ENCODE data around the gene PRKAR2B.
"Not testable (repeated sequence)": the region's sequence is repeated elsewhere in the genome, so short reads cannot be mapped to it uniquely, and the experiment has no call there.

The PRKAR2B gene

DNA sequence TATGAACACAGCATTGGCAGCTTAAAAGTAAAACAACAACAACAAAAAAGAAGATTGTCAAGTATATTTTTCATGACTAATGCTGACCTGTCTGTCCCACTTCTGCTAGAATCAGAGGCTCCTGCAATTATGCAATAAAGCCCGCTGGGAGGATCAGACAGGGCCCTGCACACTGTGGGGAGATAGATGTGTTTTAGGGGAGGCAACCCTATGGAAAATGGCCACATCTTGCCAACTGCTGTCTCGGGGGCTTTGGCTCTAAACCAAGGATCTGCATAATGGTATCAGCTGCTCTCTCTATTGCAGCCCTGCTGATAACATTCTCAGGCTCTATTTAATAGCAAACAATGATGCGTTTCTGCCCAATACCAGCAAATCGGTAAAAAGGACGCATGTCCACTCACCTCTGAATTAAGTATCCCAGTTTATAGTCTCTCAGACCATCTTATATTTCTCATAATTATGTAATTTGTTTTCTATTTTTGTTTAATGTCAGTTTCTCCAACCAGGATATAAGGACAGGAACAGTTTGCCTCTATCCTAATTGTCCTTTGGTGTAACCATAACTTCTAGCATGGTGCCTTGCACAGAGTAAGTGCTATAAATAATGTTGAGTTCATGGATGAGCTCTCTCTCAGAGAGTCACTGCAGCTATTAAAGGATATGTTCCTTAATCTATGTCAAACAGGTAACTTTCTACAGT is 15.3 kb upstream of the PRKAR2B start:
- DNase-seq = no peak

DNA sequence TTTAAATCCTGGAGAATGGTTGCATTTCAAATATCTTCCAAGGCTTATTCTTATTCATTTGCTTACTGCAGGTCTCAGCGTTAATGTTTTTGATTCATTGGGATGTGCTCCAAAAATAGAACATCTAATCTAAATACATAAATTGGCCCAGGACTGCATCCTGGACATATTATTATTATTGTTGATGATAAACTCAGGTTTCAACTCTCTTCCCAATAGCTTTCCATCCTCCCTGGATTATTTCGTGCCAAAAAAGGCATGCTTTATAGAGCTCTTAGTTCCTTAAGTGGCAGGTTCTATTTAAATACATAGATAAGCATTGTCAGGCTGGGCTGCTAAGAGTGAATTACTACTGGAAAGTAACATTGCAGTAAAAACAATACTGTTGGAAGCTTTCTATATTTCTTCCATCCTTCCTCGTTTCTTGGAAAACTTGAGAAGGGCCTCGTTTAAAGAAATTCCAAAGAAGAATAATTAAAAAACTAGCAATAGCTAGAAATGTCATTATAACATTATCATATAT is 14.7 kb upstream of the PRKAR2B start:
- DNase-seq = no peak

DNA sequence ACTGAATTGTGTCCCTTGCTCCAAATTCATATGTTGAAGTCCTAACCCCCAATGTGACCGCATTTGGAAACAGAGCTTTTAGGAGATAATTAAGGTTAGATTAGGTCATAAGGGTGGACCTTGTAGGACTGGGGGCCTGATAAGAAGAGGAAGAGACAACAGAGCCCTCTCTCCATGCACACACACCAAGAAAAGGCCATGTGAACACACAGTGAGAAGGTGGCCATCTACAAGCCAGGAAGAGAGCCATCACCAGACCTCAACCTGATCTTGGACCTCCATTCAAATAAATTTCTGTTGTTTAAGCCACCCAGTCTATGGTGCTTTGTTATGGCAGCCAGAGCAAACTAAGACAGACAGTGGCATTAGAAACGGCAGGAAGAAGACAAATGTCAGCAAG is 12.5 kb upstream of the PRKAR2B start:
- DNase-seq = no peak

DNA sequence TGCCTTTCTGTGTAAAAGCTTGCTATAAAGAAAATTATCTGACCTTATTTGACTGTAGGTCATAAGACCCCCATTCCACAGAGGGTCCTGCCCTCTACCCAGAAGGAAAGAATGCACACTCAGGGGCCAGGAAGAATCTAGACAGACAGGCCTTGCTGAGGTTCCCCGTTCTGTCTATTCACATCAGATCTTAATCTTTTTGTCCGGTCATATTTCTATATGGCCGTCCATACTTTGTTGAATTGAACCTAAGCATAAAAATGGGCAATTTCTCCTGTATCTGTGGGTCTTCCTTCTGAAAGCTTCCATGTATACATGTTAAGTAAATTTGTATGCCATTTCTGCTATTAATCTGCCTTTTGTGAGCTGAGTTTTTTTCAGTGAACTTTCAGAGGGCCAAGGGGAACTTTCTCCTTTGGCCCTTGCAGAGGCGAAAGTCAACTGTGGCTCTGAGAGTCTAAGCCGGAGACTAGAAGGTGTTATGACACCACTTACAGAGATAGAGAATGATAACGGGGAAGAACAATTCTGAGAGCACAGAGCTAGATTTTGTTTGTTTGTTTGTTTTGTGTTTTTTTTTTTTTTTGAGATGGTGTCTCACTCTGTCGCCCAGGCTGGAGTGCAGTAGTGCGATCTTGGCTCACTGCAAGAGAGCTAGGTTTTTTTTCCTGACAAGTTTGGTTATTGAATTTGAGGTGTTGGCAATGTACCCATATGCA is 11.6 kb upstream of the PRKAR2B start:
- no peak for DNase-seq

DNA sequence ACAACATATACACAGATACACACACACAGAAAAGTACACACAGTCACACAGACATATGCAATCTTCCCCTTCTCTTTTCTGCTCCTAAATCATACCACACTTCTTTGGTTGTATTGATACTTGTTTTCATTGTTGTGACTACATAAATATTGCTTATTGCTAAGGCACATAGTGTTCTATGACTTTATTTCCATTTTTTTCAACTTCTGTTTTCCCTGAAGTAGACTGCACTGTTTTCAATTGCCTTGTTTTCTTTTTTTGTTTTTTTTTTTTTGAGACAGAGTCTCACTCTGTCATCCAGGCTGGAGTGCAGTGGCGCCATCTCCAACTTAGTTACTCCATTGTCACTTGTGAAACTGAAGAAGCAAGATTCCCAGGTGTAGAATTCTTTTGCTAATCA is 10.0 kb upstream of the PRKAR2B start:
- DNase-seq = no peak

DNA sequence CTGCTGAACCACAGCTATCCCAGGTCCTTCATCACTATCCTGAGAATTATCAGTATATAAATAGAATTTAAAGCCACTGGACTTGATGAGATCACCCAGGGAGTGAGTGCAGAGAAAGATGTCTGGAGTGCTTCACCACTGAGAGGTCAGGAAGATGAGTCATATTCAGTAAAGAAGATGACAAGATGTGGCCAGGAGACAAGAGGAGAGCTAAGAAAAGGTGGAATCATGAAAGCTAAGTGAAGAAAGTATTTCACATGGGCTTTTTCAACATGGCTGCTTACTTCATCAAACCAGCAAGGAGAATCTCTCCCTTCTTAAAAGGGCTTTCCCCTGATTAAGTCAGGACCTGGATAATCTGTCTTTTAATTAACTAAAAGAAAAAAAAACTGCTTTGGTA is 9.1 kb upstream of the PRKAR2B start:
- no peak for DNase-seq

DNA sequence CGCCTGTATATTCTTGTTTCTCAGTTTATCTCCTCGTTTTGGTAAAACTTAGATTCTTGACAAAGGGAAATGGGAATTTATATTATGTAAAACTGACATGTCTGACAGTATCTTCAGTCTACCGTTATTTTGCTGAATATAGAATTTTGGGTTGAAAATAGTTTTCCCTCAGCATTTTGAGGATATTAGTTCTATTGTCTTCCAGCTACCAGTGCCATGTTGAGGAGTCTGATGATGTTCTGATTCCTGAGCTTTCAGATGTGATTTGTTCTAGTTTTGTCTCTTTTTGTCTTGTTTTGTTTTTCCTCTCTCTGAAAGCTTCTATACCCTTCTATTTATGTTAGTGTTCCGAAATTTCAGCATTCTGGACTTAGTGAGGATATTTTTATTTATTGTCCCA is 8.0 kb upstream of the PRKAR2B start:
- DNase-seq = no peak

DNA sequence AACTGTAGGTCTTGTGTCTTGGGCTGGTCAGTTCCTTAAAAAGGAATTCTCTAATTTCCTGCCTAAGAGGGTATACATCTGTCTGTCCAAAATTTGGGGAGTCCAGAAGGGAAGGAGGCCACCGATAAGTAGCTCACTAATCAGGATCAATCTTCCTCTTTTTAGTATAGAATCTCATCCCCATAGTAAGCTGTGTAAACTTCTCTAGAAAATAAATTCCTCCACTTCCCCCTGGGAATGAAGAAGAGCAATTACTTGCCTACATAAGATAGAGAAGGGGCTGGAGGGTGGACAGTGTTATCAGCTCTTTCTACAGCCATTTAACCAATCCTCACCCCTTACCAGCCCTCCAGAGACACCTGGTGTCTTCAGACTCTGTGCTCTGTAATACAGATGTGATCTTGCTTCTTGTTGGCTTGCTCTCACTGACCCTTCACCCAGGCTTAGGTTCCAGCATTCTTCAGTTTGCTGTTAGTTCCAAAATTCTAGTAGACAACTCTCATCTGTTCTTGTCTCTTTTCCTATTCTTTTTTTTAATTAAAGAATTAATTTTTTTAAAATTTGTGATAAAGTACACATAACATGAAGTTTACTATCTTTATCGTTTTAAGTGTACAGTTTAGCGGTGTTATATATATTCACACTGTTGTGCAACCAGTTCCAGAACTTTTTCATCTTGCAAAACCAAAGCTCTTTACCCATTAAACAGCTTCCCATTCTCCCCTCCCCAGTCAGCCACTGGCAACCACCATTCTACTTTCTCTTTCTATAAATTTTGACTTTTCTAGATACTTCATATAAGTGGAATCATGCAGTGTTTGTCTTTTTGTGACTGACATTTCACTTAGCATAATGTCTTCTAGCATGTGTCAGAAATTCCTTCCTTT is 6.5 kb upstream of the PRKAR2B start:
- DNase-seq = no peak

DNA sequence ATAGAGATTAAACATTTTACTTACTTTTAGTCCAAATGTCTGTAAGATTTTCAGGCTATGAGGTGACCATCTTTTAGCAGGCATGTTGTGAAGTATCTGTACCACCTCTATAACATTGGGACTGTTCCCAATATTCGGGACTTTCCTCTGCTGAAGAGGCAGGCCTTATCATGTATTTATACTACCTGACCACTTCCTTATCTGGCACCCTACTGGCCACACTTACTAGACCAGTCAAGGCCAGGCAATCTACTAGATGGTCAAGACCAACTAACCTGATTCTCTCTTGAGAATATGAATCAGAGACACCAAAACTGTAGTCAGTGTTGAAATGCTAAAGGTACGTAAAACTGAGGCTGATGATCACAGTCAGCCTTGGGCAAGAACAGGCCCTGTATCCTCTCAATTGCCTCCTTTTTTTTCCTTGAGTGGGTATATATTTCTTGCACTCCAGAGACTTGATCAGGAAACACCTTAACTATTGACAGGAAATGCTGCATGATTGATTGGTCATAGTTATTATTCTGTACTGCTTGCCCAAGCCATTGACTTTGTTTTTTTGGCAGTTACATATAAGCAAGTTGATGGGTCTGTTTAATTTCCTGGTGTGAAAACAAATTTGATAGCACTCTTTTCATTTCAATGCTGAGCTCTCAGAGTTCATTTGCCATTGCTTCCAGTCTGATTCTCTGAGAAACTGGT is 5.2 kb upstream of the PRKAR2B start:
- DNase-seq = no peak

DNA sequence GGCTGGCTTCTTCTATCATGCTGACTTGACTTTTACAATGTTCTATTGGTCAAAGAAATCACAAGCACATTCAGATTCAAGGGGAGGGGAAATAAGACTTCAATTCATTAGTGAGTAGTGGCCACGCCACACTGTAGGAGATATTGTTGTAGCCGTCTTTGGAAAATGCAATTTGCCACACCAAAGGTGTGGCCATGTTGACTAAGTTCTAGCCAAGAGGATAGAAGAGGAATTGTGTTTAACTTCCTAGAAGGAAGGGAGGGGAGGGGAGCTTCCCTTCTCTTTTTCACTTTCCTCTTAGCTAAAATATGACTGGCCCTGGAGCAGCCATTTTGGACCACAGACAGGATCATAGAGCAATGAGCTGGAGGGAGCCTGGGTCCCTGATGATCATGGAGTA is 3.4 kb upstream of the PRKAR2B start:
- no peak for DNase-seq

DNA sequence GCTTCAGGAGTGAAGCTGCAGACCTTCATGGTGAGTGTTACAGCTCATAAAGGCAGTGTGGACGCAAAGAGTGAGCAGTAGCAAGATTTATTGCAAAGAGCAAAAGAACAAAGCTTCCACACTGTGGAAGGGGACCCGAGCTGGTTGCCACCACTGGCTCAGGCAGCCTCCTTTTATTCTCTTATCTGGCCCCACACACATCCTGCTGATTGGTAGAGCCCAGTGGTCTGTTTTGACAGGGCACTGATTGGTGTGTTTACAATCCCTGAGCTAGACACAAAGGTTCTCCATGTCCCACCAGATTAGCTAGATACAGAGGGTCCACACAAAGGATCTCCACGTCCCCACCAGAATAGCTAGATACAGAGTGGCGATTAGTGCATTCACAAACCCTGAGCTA is 2.7 kb upstream of the PRKAR2B start:
- DNase-seq = not testable (repeated sequence)

DNA sequence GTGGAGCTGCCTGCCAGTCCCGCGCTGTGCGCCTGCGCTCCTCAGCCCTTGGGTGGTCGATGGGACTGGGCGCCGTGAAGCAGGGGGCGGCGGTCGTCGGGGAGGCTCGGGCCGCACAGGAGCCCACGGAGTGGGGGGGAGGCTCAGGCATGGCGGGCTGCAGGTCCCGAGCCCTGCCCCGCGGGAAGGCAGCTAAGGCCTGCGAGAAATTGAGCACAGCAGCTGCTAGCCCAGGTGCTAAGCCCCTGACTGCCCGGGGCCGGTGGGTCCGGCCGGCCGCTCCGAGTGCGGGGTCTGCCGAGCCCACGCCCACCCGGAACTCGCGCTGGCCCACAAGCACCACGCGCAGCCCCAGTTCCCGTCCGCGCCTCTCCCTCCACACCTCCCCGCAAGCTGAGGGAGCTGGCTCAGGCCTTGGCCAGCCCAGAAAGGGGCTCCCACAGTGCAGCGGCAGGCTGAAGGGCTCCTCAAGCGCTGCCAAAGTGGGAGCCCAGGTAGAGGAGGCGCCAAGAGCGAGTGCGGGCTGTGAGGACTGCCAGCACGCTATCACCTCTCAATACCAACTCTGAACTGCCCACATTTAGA is 2.1 kb upstream of the PRKAR2B start:
- DNase-seq = not testable (repeated sequence)

DNA sequence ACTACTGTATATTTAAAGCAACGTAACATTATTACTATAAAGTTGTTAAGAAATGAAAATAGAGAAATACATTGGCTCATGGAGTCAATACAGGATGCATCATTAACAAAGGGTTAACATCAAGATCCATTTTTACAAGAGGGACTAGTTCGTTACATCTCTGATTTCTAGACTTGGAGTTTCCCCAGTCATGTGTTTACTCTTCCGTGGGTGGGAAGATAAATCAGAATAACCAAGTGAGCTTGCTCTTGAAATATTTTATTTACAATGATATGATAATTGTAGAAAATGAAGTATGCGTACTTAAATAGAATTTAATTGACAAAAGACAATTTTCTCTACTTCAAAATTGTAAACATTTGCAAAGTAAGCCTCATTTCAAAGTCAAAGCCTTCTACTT is 1.0 kb upstream of the PRKAR2B start:
- no peak for DNase-seq

DNA sequence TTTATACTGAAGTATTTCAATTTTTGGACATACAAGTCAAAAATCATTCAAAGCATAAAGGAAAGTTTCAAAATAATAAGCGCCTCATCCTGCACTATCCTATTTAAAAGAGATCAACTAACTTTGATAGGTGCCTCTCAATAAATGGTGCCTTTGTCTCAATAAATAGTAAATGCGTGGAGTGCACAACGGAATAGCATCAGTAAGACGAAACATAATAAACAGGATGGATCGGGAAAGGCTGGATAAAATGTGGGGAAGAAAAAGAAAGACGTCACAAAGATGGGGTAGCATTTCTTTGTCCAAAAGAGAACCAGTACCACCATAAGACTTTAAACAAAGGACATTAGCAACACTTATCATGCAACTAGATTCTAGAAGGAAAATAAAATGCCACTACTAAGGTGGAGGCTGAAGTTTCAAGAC is 571 bp upstream of the PRKAR2B start:
- no peak for DNase-seq

DNA sequence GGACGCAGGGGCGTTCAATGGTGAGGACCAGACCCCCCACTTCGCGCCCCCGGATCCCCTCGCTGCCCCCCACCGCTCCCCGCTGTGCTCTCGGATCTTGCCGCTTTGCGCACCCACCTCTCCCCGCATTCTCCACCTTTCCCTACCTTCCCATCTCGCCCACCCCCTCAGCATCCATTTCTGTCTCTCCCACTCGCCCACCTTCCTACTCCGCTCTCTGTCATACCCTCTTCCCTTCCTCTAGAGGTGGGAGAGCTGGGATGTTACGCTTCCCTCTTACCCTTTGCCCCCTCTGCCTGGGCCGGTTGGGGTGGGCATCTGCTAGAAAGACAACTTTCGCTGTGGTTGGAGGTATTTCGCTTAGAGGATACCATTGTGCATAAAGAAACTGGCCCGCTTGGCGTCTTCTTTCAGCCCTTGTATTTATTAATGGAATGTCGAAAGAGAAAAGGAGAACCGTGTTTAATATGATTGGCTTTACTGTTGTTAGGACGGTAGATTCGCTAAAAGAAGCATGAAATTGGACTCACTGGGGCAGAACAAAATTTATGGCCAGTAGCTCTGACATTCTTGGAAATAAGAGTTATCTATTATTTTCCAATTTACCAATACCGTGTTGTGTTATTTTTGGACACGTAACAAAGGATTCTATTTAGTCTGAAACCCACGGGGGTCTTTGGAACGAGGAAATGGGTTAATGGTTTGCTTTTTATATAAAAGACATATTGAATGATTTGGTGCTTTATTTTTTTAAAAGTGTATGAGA is 873 bp downstream of the PRKAR2B start:
- no peak for DNase-seq

DNA sequence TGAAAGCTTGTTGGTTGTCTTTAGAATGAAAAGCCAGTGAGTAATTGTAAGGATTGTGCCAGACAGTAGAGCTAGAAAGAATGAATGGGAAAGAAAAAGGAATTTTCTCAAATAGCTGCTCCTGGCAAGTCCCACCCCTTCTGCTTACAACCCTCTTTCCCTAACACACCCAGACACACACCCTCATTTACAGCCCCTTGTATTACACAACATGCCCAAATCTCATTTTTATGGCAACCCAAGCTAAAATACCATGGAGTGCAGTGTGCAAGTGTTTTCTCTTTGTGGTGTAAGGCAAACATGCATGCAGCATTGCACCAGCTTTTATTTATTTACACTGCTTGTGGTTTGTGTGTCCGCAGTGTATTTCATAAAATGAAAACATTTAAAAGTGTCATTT is 1.5 kb downstream of the PRKAR2B start:
- no peak for DNase-seq

DNA sequence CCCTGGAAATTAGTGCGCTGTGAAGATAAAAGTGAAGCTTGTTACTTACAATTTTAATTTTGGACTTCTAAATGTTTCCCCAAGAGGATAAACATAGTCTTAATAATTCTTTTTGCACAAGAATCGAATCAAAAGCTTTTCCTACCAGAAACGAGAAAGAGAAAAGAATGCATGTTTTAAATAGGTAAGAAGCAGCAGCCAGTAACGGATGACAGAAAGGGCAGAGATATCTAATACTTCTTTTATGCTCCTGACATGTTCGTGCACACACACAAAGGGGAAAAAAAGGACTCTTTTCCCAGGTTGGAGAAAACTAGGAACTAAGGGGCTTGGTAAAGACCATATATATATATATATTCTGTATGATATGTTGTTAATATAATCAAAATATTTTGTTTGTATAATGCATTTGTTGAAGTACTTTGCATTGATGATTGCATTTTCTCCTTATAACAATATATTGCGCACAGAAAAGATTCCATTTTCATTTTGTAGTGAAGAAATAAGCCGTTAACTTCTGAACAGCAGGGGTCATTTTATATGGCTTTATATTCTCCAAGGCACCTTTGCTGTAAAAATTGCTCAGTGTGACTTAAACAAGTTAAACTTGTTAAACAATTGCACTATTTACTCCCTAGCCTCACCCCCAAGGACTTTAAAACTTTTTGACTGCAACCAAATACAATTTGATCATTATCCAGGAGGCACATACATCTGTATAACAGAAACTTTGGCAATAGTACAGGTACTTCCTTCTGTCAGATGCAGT is 2.2 kb downstream of the PRKAR2B start:
- no peak for DNase-seq

DNA sequence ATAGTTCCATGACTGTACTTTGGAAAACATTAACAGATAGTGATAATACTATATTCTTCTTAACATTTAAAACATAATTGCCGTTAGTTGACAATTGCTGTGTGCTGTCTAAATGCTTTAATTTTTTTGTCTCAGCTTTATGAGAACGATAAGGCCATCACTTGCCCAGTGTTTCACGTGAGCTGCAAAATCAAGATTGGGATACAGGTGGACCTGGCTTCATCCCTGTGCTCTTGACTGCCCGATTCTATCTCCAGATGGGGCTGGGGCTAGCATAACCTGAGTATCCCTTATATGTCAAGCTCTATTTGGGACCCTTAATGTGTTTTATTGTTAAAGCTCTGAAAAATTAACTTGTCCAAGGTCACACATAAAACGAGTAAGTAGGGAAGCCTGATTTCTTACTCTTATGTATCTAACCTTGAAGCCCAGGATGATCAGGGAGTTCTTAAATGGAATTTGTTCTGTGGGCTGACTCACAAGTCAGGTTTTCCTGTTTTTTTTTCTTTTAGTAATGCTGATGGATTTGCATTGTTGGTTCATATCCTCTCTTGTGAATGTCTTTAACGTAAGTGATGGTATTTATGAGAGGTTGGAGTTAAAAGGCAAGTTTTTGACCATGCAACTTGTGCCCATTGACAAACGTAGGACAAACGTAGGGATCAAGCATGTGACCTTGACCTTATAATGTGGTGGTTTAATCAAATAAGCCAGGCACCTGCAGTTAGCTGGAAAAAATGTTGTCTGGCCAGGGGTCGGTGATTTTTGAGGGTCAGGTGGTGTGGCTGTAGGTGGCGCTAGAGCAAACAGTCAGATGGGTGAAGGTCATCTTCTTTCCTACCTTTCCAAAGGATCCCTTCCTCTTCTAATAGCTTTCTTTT is 3.6 kb downstream of the PRKAR2B start:
- no peak for DNase-seq

DNA sequence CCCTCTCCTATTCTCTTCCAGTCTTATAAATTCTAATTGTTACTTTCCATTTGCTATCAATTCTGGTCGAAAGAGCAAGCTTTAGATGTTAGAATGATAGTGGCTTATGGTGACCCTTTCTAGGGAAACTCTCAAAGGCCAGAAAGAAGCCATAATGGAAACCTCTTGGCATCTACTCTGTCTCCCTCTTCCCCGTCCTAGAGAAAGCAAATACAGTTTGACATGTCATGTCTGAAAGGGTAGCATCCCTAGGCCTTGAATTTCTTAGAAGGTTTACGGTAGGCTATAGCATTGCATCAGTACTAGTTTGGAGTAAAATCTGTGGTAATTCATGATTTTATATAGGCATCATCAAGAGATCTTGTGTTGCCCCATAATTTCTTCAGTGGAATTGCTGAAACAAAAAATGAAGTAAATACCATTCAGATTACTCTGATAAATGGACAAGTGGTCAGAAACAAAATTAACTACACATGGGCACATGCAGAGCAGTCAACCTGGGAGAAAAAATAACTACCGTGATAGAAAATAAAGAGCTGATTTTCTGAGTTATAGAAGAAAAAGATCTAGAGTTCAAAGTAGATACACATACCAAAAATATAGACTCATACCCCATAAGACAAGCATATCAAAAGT is 4.4 kb downstream of the PRKAR2B start:
- DNase-seq = no peak
